ENCODE results near the gene PLCB4.
"Not testable (repeated sequence)": the region's sequence is repeated elsewhere in the genome, so short reads cannot be mapped to it uniquely, and the experiment has no call there.

PLCB4 gene

GRCh38 chr20:9385345-9386310 is 316.7 kb downstream of the PLCB4 start:
- not testable (repeated sequence) for DNase-seq

GRCh38 chr20:9388160-9388812 is 319.4 kb downstream of the PLCB4 start:
- no peak for DNase-seq

- DNase-seq = no peak
These were observed 319.9 kb downstream of the PLCB4 start for GRCh38 chr20:9388813-9389161.

- DNase-seq = no peak
These were observed 320.5 kb downstream of the PLCB4 start for GRCh38 chr20:9389346-9389745.

GRCh38 chr20:9390441-9390840 is 321.6 kb downstream of the PLCB4 start:
- no peak for DNase-seq

GRCh38 chr20:9392892-9393857 is 324.3 kb downstream of the PLCB4 start:
- DNase-seq = no peak

DNA sequence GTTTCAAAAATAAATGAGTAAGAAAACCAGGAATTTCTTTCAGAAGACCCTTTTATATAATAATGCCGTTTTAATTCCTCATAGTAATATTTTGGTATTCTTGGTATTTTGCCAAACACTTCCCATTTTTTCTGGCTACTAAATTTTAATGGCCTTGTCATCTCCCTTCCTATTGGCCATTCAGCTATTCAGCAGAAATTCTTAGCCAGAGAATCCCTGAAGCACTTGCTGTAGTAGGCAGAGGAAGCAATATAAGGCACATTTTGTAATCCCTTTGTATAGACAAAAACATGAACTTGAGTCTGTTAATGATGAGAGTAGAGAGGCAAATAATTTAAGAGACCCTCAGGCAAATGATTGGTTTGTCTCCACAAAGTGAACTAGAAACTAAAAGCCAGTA is 327.1 kb downstream of the PLCB4 start:
- no peak for DNase-seq

GRCh38 chr20:9397928-9398327 is 329.0 kb downstream of the PLCB4 start:
- DNase-seq = no peak

GRCh38 chr20:9398882-9399281 is 330.0 kb downstream of the PLCB4 start:
- DNase-seq = no peak

- no peak for DNase-seq
These were observed 330.4 kb downstream of the PLCB4 start for GRCh38 chr20:9399322-9399721.

GRCh38 chr20:9400171-9401025 is 331.5 kb downstream of the PLCB4 start:
- DNase-seq = no peak

DNA sequence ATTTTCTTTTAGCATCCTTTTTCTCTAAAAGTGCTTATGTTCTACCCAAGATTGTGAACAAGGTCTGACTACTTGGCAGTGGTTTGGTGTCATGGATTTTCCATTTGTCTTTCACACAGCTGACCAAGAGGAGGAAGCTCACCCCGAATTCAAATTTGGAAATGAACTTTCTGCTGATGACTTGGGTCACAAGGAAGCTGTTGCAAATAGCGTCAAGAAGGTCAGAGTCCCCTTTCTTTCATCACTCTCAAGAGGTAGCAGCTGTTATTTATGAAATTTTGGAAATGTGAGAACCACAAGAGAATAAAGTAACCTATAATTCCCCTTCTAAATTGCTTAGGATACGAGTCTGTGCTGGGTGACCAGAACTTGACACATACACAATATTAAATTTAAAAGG is 332.5 kb downstream of the PLCB4 start:
- DNase-seq = no peak

DNA sequence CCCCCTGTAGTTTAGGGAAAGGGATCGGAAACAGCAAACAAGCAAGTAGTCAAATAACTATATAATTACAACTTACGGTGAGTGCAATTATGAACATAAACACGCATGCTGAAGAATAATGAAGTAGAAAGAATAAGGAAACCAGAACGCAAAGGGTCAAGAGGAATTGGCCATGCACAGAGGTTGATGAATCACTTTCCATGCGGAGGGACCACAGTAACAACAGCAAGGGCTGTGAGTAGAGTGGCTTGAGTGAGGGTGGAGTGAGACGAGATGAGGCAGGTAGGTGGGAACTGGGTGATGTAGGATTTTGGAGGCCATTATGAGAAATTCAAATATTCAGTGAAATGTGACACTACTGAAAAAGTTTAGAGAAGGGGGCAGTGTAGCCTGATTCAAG is 333.3 kb downstream of the PLCB4 start:
- DNase-seq = no peak

- DNase-seq = no peak
These were observed 333.7 kb downstream of the PLCB4 start for GRCh38 chr20:9402546-9402945.

- no peak for DNase-seq
These were observed 334.6 kb downstream of the PLCB4 start for GRCh38 chr20:9403448-9403847.

GRCh38 chr20:9407805-9408421 is 339.0 kb downstream of the PLCB4 start:
- peak; percentile 14 for DNase-seq

DNA sequence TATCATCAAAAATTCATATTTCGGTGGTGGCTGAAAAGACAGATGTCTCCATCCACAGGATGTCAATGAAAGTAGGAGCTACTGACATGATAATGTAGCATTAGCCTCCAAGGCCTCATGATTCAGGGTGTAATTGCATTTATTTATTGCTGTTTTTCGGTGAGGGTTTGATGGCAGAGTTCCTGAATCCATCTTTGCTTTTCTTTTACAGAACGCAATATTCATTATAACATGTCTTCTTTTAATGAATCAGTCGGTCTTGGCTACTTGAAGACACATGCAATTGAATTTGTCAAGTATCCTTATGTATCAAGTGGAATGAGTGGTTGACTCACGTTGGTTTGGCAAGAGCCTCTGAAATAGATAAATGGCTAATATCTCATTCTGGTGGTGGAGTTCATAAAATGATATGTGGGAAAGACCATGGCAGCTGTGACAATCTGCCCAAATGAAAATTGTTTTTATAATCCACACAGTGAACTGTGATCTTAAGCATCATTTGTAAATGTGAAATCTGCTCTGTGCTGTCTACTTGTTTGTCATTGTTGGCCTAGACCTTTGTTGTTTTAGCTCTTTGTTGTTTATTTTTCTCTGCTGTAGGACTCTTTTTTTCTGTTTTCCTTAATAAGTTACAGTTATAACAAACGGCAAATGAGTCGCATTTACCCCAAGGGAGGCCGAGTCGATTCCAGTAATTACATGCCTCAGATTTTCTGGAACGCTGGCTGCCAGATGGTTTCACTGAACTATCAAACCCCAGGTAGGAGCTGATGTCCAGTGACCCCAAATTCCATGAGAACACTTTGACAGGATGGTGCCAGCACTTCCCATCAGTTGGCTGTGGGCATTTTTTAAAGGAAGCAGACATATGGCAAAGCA is 339.8 kb downstream of the PLCB4 start:
- no peak for DNase-seq

GRCh38 chr20:9409352-9409751 is 340.5 kb downstream of the PLCB4 start:
- no peak for DNase-seq

DNA sequence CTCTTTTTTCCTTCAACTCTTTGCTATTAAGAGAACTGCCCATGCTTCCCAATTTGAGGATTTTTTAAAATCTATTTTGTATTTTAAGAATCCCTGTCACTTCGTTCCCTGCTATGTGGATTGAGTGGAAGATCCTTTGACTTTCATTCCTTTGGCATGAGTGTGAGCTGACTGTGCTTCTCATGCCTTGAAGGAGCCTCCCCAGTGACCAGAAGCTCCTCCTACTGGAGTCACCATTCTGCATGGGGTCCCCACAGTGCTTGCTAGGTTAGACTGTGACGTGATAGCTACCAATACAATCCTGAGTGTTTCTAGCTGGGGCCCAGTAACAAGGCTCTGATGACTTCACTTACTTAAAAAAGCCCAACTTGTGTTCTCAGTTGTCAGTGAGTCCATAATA is 341.1 kb downstream of the PLCB4 start:
- no peak for DNase-seq

DNA sequence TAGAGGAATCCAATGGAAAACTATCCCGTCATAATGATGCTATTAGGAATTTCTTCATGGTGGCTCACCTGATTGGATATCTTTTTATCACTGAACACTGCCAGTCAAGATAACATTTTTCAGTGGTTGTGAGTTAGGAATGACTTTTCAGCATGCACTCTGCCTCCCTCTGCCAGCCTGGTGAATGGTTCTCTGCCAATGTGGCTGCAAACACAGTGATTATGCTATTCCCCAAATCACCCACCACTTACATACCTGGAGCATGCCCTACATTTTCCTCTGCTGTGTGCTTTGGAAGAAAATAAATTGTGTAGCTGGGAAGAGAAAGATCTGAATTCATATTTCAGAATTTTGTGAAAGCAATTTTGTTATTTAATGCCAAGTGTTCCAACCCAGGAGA is 342.9 kb downstream of the PLCB4 start:
- DNase-seq = no peak

- no peak for DNase-seq
These were observed 343.4 kb downstream of the PLCB4 start for GRCh38 chr20:9412309-9412708.

All from activated T-cell treated with anti-CD3 and anti-CD28 coated beads for 4 hours (primary cell).